Activated naive CD4-positive, alpha-beta T cell treated with anti-CD3 and anti-CD28 coated beads, Interleukin-2, amount 50 U/mL, for 24 hours (primary cell): Measurements from ENCODE around the gene GREM1.

ENCODE experiments used
- H3K27ac Mint-ChIP-seq: one replicate; pipeline ENCODE4 v1.8.0; 2021; ENCODE audit warnings: mild to moderate bottlenecking, mixed read lengths
- H3K27me3 Mint-ChIP-seq: one replicate; pipeline ENCODE4 v1.8.0; 2021; ENCODE audit warnings: mixed read lengths
- H3K36me3 Mint-ChIP-seq: one replicate; pipeline ENCODE4 v1.8.0; 2021; ENCODE audit warnings: mixed read lengths
- H3K4me1 Mint-ChIP-seq: one replicate; pipeline ENCODE4 v1.8.0; 2021; ENCODE audit warnings: mixed read lengths
- H3K4me3 Mint-ChIP-seq: one replicate; pipeline ENCODE4 v1.8.0; 2021; ENCODE audit warnings: mild to moderate bottlenecking, mixed read lengths
- H3K9me3 Mint-ChIP-seq: one replicate; pipeline ENCODE4 v1.8.0; 2021; ENCODE audit warnings: mixed read lengths

The GREM1 gene

GRCh38 chr15:32716216-32716914 is 1.4 kb upstream of the GREM1 start:
- Mint-ChIP-seq H3K4me1 (peaks cover 14% of the 10 kb centered on the region), H3K4me3 (no peak overlapping the region), H3K36me3 (no peaks in the 10 kb centered on the region), H3K27ac (peak overlapping the region; percentile 30), H3K27me3 (peaks cover 48% of the 10 kb centered on the region), H3K9me3 (no peaks in the 10 kb centered on the region)

- peaks cover 45% of the 10 kb centered on the region for H3K27me3 Mint-ChIP-seq
- H3K4me3 Mint-ChIP-seq, result no peak overlapping the region
- no peaks in the 10 kb centered on the region for H3K36me3 Mint-ChIP-seq
- peak overlapping the region; percentile 30 for H3K27ac Mint-ChIP-seq
- H3K4me1 Mint-ChIP-seq, result peaks cover 14% of the 10 kb centered on the region
- no peaks in the 10 kb centered on the region for H3K9me3 Mint-ChIP-seq
These were observed 834 bp upstream of the GREM1 start for GRCh38 chr15:32716915-32717425.

GRCh38 chr15:32718227-32718820 is 520 bp downstream of the GREM1 start:
- Mint-ChIP-seq H3K9me3 (no peaks in the 10 kb centered on the region), H3K4me3 (no peak overlapping the region), H3K4me1 (peaks cover 14% of the 10 kb centered on the region), H3K27me3 (peaks cover 51% of the 10 kb centered on the region), H3K27ac (no peak overlapping the region), H3K36me3 (no peaks in the 10 kb centered on the region)

- H3K27me3 Mint-ChIP-seq, result peaks cover 45% of the 10 kb centered on the region
- no peaks in the 10 kb centered on the region for H3K9me3 Mint-ChIP-seq
- peaks cover 14% of the 10 kb centered on the region for H3K4me1 Mint-ChIP-seq
- H3K4me3 Mint-ChIP-seq, result no peak overlapping the region
- H3K27ac Mint-ChIP-seq, result no peak overlapping the region
- H3K36me3 Mint-ChIP-seq, result no peaks in the 10 kb centered on the region
These were observed 1.3 kb downstream of the GREM1 start for GRCh38 chr15:32718821-32719716.

- Mint-ChIP-seq H3K27me3 (peaks cover 50% of the 10 kb centered on the region), H3K4me3 (no peak overlapping the region), H3K27ac (no peak overlapping the region), H3K4me1 (peaks cover 13% of the 10 kb centered on the region), H3K36me3 (no peaks in the 10 kb centered on the region), H3K9me3 (peaks cover 6% of the 10 kb centered on the region)
These were observed 3.8 kb downstream of the GREM1 start for GRCh38 chr15:32721596-32721995.

GRCh38 chr15:32722136-32722535 is 4.3 kb downstream of the GREM1 start:
- no peak overlapping the region for H3K4me3 Mint-ChIP-seq
- H3K4me1 Mint-ChIP-seq, result peaks cover 8% of the 10 kb centered on the region
- H3K27me3 Mint-ChIP-seq, result peaks cover 50% of the 10 kb centered on the region
- peaks cover 8% of the 10 kb centered on the region for H3K9me3 Mint-ChIP-seq
- no peaks in the 10 kb centered on the region for H3K36me3 Mint-ChIP-seq
- H3K27ac Mint-ChIP-seq, result no peak overlapping the region

- Mint-ChIP-seq H3K36me3 (no peaks in the 10 kb centered on the region), H3K4me1 (peaks cover 8% of the 10 kb centered on the region), H3K9me3 (peaks cover 8% of the 10 kb centered on the region), H3K27ac (no peak overlapping the region), H3K27me3 (peaks cover 51% of the 10 kb centered on the region), H3K4me3 (no peak overlapping the region)
These were observed 5.6 kb downstream of the GREM1 start for GRCh38 chr15:32723171-32723948.

- peaks cover 8% of the 10 kb centered on the region for H3K9me3 Mint-ChIP-seq
- H3K4me3 Mint-ChIP-seq, result no peak overlapping the region
- H3K27me3 Mint-ChIP-seq, result peaks cover 49% of the 10 kb centered on the region
- H3K27ac Mint-ChIP-seq, result peak overlapping the region; percentile 13
- H3K36me3 Mint-ChIP-seq, result no peaks in the 10 kb centered on the region
- no peaks in the 10 kb centered on the region for H3K4me1 Mint-ChIP-seq
These were observed 12.0 kb downstream of the GREM1 start for GRCh38 chr15:32729700-32730395.

GRCh38 chr15:32730677-32731654 is 13.2 kb downstream of the GREM1 start:
- Mint-ChIP-seq H3K4me3 (no peak overlapping the region), H3K4me1 (no peaks in the 10 kb centered on the region)

GRCh38 chr15:32732574-32733157 is 14.9 kb downstream of the GREM1 start:
- H3K4me1 Mint-ChIP-seq, result no peaks in the 10 kb centered on the region
- no peak overlapping the region for H3K27ac Mint-ChIP-seq
- H3K4me3 Mint-ChIP-seq, result no peak overlapping the region
- H3K36me3 Mint-ChIP-seq, result no peaks in the 10 kb centered on the region
- H3K27me3 Mint-ChIP-seq, result peaks cover 35% of the 10 kb centered on the region
- H3K9me3 Mint-ChIP-seq, result peaks cover 7% of the 10 kb centered on the region

More at GRCh38 chr15:32730677-32731654, 13.2 kb downstream of the GREM1 start:
- H3K27ac Mint-ChIP-seq, result no peak overlapping the region
- no peaks in the 10 kb centered on the region for H3K36me3 Mint-ChIP-seq
- peaks cover 8% of the 10 kb centered on the region for H3K9me3 Mint-ChIP-seq
- H3K27me3 Mint-ChIP-seq, result peaks cover 46% of the 10 kb centered on the region

- Mint-ChIP-seq H3K36me3 (no peaks in the 10 kb centered on the region), H3K4me3 (no peak overlapping the region), H3K4me1 (no peaks in the 10 kb centered on the region), H3K27ac (no peak overlapping the region), H3K27me3 (peaks cover 35% of the 10 kb centered on the region), H3K9me3 (peaks cover 7% of the 10 kb centered on the region)
These were observed 15.5 kb downstream of the GREM1 start for GRCh38 chr15:32733281-32733680.

GRCh38 chr15:32735989-32736700 is 18.3 kb downstream of the GREM1 start:
- Mint-ChIP-seq H3K4me1 (no peaks in the 10 kb centered on the region), H3K36me3 (no peaks in the 10 kb centered on the region), H3K4me3 (no peak overlapping the region), H3K9me3 (peaks cover 22% of the 10 kb centered on the region), H3K27ac (no peak overlapping the region), H3K27me3 (peaks cover 24% of the 10 kb centered on the region)

GRCh38 chr15:32736701-32737061 is 18.9 kb downstream of the GREM1 start:
- Mint-ChIP-seq H3K9me3 (peaks cover 22% of the 10 kb centered on the region), H3K27ac (no peak overlapping the region), H3K36me3 (no peaks in the 10 kb centered on the region), H3K27me3 (peaks cover 24% of the 10 kb centered on the region), H3K4me3 (no peak overlapping the region), H3K4me1 (no peaks in the 10 kb centered on the region)
